GM12872 (cell line): ENCODE results near the gene MRPS5.

Source experiments
- CTCF ChIP-seq: IDR thresholded peaks from 3 replicates; pipeline ENCODE4 v1.5.1; 2011; ENCODE audit warnings: low read depth, mild to moderate bottlenecking, low read length, moderate library complexity; ENCODE audit not compliant: insufficient read depth

The MRPS5 gene

GRCh38 chr2:95074663-95075439 lies 46.8 kb downstream of the MRPS5 start:
- TF ChIP-seq CTCF: no peak

- no peak for TF ChIP-seq CTCF
Measured at GRCh38 chr2:95073856-95074662, 47.5 kb downstream of the MRPS5 start.

- TF ChIP-seq CTCF: no peak
Measured at GRCh38 chr2:95072424-95072823, 49.2 kb downstream of the MRPS5 start.

GRCh38 chr2:95071856-95072255 lies 49.8 kb downstream of the MRPS5 start:
- TF ChIP-seq CTCF: no peak

- no peak for TF ChIP-seq CTCF
Measured at GRCh38 chr2:95069465-95069864, 52.1 kb downstream of the MRPS5 start.

GRCh38 chr2:95068256-95068655 lies 53.4 kb downstream of the MRPS5 start:
- TF ChIP-seq CTCF: no peak

GRCh38 chr2:95063086-95063958 lies 58.3 kb downstream of the MRPS5 start:
- TF ChIP-seq CTCF: no peak
